ENCODE results near the gene GALNT17. TPM values are rescaled to one million over a fixed set of nuclear protein-coding genes. Genes with fewer than 3 reads are reported as not detected.

The GALNT17 gene
- total and polyA plus RNA-seq, 2 experiments from 2014 or later = 11.1 to 65.6 TPM

- H3K4me1 Mint-ChIP-seq = peaks cover 20% of the 10 kb centered on the region
- no peak overlapping the region for H2AFZ ChIP-seq
- ATAC-seq (no peak), DNase-seq (ENCODE audit: low spot score) (no peak)
- no peak overlapping the region for H3K27ac ChIP-seq (ENCODE audit: low read depth)
- no peak overlapping the region for H3K4me2 ChIP-seq
- H3K27ac Mint-ChIP-seq = no peak overlapping the region
- no peak overlapping the region for H3K4me3 Mint-ChIP-seq
- H3K36me3 ChIP-seq (ENCODE audit: insufficient read depth) = no peaks in the 10 kb centered on the region; the same call in 1 of the 2 replicates
- H3K9me3 Mint-ChIP-seq = peaks cover 3% of the 10 kb centered on the region
- H4K20me1 ChIP-seq (replicated peaks; ENCODE audit: insufficient read depth) = no peaks in the 10 kb centered on the region
- TF ChIP-seq CTCF (conservative IDR thresholded peaks at IDR 0.05; ENCODE audit: low read depth in 2 of 2) (no peak), POLR2AphosphoS5 (IDR thresholded peaks at IDR 0.05; ENCODE audit: low read depth) (no peak), CREB1 (CRISPR knock-in tag; IDR thresholded peaks at IDR 0.05; ENCODE audit: low read depth) (no peak), STAT1 (IDR thresholded peaks at IDR 0.05; ENCODE audit: unreplicated experiment) (no peak), JUNB (IDR thresholded peaks at IDR 0.05; ENCODE audit: unreplicated experiment) (no peak), EZH2phosphoT487 (IDR thresholded peaks at IDR 0.05; ENCODE audit: unreplicated experiment) (no peak), ZNF462 (CRISPR knock-in tag; IDR thresholded peaks at IDR 0.05) (no peak), REST (IDR thresholded peaks at IDR 0.05; ENCODE audit: unreplicated experiment) (no peak), ETS1 (IDR thresholded peaks at IDR 0.05) (no peak), ZNF114 (CRISPR knock-in tag; IDR thresholded peaks at IDR 0.05) (no peak), NANOG (IDR thresholded peaks at IDR 0.05; ENCODE audit: borderline replicate concordance) (no peak), EZH2 (IDR thresholded peaks at IDR 0.05; ENCODE audit: low read depth, unreplicated experiment) (no peak), ZNF331 (CRISPR knock-in tag; IDR thresholded peaks at IDR 0.05; ENCODE audit: low read depth) (no peak)
- H3K79me2 ChIP-seq (replicated peaks; ENCODE audit: insufficient read depth) = no peaks in the 10 kb centered on the region
- H3K9me2 ChIP-seq (ENCODE audit: insufficient read depth) = 0 out of 2 replicates have a peak, but pooled peaks cover 6% of the 10 kb centered on the region
- no peaks in the 10 kb centered on the region for H3K27me3 ChIP-seq (ENCODE audit: insufficient read depth)
- H3K4me1 ChIP-seq (ENCODE audit: insufficient read depth) = peaks cover 21% of the 10 kb centered on the region
- peaks cover 8% of the 10 kb centered on the region for H3K27me3 Mint-ChIP-seq (ENCODE audit: insufficient read depth, low read depth, poor library complexity)
- peaks cover 35% of the 10 kb centered on the region for H3K36me3 Mint-ChIP-seq (ENCODE audit: low read depth)
- no peak overlapping the region for H3K4me3 ChIP-seq
- H3F3A ChIP-seq (replicated peaks; ENCODE audit: low read depth) = no peaks in the 10 kb centered on the region
Measured at GRCh38 chr7:71498381-71498780, 366.4 kb downstream of the GALNT17 start.

Data from GM23338 (cell line).